Hematopoietic multipotent progenitor cell (in vitro differentiated cells): ENCODE data around the gene MED27. TPM values are rescaled to one million over a fixed set of nuclear protein-coding genes. Genes with fewer than 3 reads are reported as not detected.
"Not testable (repeated sequence)": the region's sequence is repeated elsewhere in the genome, so short reads cannot be mapped to it uniquely, and the experiment has no call there.

Experiments used
- DNase-seq, 3 donors: peaks; one replicate each; pipeline ENCODE4 v3.0.0-alpha.2; 2011 to 2015; ENCODE audit warnings: low read depth in 2 of 3, low spot score in 2 of 3
- total RNA-seq: library from RNA; depleted of rRNA; stranded (reverse); fragments of >200 nt; gene quantifications from one replicate; pipeline ENCODE4 v1.2.3, GENCODE V29; 2012

The MED27 gene
- total RNA-seq, 1 donor = 21.3 TPM

- DNase-seq = no peak
These were observed 142.2 kb downstream of the MED27 start for GRCh38 chr9:131937451-131937850.

- DNase-seq = no peak
These were observed 142.7 kb downstream of the MED27 start for GRCh38 chr9:131936929-131937328.

GRCh38 chr9:131934673-131935072 lies 145.0 kb downstream of the MED27 start:
- DNase-seq = no peak

- no peak for DNase-seq
These were observed 152.6 kb downstream of the MED27 start for GRCh38 chr9:131927091-131927490.

- DNase-seq = no peak
These were observed 153.2 kb downstream of the MED27 start for GRCh38 chr9:131926360-131926922.

GRCh38 chr9:131925677-131926177 lies 153.9 kb downstream of the MED27 start:
- DNase-seq = no peak

- DNase-seq = no peak
These were observed 155.9 kb downstream of the MED27 start for GRCh38 chr9:131923766-131924165.

GRCh38 chr9:131923132-131923671 lies 156.5 kb downstream of the MED27 start:
- no peak for DNase-seq

GRCh38 chr9:131921635-131922034 lies 158.0 kb downstream of the MED27 start:
- DNase-seq = not testable (repeated sequence)

- DNase-seq = no peak
These were observed 160.5 kb downstream of the MED27 start for GRCh38 chr9:131919216-131919615.

GRCh38 chr9:131918481-131918880 lies 161.2 kb downstream of the MED27 start:
- no peak for DNase-seq

GRCh38 chr9:131917009-131917408 lies 162.7 kb downstream of the MED27 start:
- DNase-seq = no peak

GRCh38 chr9:131915181-131915580 lies 164.5 kb downstream of the MED27 start:
- no peak for DNase-seq

GRCh38 chr9:131912671-131913070 lies 167.0 kb downstream of the MED27 start:
- no peak for DNase-seq

GRCh38 chr9:131912069-131912468 lies 167.6 kb downstream of the MED27 start:
- DNase-seq = no peak

GRCh38 chr9:131910572-131910971 lies 169.1 kb downstream of the MED27 start:
- DNase-seq = no peak

GRCh38 chr9:131905144-131905543 lies 174.5 kb downstream of the MED27 start:
- no peak for DNase-seq

GRCh38 chr9:131899296-131900228 lies 180.1 kb downstream of the MED27 start:
- DNase-seq = no peak

GRCh38 chr9:131892902-131893500 lies 186.7 kb downstream of the MED27 start:
- no peak for DNase-seq

- no peak for DNase-seq
These were observed 187.4 kb downstream of the MED27 start for GRCh38 chr9:131892162-131892707.

GRCh38 chr9:131891598-131891997 lies 188.1 kb downstream of the MED27 start:
- DNase-seq = no peak
